NK-92 (cell line): ENCODE data around the gene PLPPR5.
"Not testable (repeated sequence)": the region's sequence is repeated elsewhere in the genome, so short reads cannot be mapped to it uniquely, and the experiment has no call there.

Experiments
- DNase-seq: peaks from one replicate; lab custom pipeline; 2025; ENCODE audit not compliant: unreplicated experiment; lab: John Stamatoyannopoulos, UW

Gene PLPPR5

GRCh38 chr1:98919652-98920051 lies 85.0 kb downstream of the PLPPR5 start:
- DNase-seq: no peak

DNA sequence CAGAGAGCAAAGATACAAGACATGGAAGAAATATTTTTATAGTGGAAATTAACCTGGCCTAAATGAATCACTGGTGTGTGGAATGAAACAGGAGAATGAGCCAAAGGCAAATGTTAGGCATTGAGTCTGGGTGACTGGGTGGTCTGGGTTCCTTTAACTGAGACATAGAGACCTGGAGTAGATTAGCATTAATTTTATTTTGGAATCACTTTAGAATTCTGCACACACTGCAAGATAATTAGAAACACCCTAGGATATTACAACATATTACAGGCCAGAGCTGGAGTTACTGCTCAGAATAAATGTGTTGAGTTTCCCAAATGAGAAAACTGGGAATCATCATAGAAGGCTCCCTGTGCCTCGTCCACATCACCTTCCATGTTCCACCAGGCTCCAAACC lies 85.5 kb downstream of the PLPPR5 start:
- no peak for DNase-seq

DNA sequence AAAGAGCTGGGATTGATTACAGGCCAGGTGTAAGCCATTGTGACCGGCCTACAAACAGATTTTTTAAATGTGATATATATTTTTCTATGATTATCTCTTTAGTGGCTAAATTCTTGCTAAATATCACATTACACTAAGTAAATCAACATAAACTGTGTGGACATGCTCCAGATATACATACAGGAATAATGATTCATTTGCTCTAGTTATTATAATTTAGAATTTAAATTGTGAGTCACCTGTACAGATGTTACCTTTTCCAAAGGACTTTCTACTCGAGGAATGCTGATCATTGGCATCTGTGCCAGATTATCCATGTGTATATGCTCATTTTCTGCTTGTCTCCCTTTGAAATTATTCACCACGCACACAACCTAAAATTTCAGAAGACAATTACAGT lies 90.1 kb downstream of the PLPPR5 start:
- no peak for DNase-seq

DNA sequence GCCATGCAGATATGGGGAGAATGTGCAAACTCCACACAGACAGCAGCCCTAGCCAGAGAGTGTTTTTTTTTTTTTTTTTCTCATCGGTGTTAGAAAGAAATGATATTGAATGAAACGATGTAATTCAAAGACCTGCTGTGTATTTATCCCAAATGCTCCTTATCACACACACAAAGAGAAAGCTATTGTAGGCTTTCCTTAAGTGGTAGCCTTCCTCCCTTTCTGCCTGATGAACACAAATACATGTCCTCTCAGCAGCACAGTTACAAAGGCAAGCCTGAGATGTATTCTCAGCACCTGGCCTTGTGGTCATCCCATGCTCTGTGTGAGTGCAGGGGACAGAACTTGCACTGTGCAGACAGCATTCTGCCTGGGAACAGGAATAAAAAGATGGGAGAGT lies 93.8 kb downstream of the PLPPR5 start:
- no peak for DNase-seq

DNA sequence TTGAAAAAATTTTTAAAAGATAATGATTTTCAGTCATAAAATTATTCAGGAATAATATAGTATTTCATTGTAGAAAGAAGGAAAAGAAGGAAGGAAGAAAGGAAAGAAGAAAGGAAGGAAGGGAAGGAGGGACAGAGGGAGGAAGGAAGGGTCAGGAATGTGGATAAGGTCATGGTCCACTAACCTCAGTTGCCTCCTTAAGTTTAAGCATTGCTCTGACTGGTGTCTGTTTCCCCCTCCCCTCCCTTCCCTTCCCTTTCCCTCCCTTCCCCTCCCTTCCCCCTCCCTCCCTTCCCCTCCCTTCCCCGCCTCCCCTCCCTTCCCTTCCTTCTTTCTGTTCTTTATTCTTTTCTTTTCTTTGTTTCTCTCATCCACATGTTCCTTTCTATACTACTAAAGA lies 95.7 kb downstream of the PLPPR5 start:
- no peak for DNase-seq

DNA sequence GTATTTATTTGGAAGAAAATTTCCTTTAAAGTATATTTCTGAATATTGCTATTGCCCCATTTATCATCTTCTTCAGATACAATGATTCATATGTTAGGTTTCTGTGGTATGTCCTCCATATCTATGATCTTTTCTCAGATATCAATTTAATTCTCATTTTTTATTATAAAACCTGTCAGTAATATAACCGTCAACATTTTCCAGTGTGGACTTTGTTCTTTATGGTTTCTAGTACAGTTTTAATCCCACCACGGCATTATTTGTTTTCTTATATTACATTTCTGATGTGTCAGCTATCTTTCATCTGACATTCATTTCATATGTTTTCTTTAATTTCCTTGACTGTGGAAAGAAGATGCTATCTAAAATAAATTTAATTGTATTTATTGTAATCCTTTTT lies 97.9 kb downstream of the PLPPR5 start:
- DNase-seq: no peak

DNA sequence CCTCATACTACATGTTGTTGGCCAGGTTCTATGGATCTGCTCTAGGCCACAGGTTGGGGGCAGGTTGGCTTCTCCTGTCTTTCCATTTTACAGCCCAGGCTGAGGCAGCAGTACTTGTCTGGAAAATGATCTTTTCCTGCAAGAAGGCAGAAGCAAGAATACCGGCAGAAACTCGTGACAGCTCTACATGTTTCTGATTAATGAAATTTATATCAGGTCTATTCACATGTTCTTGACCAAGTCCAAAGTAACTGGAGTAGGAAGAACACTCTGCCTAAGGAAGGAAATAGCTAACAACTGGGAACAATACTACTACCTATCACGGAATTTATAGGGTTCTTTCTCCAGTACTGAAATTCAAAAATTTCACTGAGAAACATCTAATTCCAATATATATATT lies 98.3 kb downstream of the PLPPR5 start:
- no peak for DNase-seq

DNA sequence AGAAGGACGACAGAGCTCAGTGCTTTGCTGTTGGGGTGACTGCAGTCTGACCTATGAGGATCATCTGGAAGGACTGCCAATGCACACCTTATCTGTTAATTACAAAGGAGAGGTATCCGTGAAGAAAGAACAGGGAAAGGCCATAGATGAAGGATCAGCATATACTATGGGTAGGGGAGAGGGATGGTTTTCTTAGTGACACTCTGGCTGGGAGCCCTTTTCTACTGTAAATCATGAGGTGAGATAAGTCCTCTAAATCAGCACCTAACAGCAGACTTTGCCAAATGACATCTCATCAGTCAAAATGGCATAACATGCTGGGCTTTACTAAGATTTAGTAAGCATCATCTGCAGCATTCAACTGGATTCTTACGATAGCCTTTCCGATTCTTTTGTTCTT lies 100.0 kb downstream of the PLPPR5 start:
- DNase-seq: no peak

- DNase-seq: no peak
These were observed 100.9 kb downstream of the PLPPR5 start for GRCh38 chr1:98903726-98904125.

- DNase-seq: no peak
These were observed 101.4 kb downstream of the PLPPR5 start for GRCh38 chr1:98903261-98903660.

GRCh38 chr1:98898940-98899339 lies 105.7 kb downstream of the PLPPR5 start:
- no peak for DNase-seq

GRCh38 chr1:98897479-98897878 lies 107.2 kb downstream of the PLPPR5 start:
- DNase-seq: no peak

GRCh38 chr1:98896711-98897445 lies 107.8 kb downstream of the PLPPR5 start:
- no peak for DNase-seq

- DNase-seq: no peak
These were observed 111.3 kb downstream of the PLPPR5 start for GRCh38 chr1:98893371-98893770.

DNA sequence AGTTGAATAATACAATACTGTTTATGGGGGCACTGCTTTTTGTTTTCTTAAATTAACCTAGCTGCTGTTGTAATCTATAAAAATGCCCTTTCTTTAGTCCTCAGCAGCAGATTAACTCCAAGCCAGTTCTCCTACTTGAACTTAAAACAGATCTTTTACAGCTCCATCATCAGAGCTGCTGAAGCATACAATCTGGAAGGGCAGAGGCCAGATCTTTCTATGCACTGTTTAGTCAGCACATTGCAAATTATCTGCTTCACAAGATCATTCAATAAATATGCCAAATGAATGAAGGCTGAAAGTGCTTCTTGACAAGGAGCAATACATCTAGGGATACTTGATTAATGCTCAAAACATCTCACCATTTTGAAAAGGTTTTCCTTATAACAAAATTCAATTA lies 115.8 kb downstream of the PLPPR5 start:
- DNase-seq: no peak

- no peak for DNase-seq
These were observed 117.2 kb downstream of the PLPPR5 start for GRCh38 chr1:98887507-98887906.

- DNase-seq: no peak
These were observed 119.8 kb downstream of the PLPPR5 start for GRCh38 chr1:98884864-98885263.

- DNase-seq: no peak
These were observed 122.8 kb downstream of the PLPPR5 start for GRCh38 chr1:98881901-98882300.

- DNase-seq: not testable (repeated sequence)
These were observed 123.4 kb downstream of the PLPPR5 start for GRCh38 chr1:98881234-98881633.

DNA sequence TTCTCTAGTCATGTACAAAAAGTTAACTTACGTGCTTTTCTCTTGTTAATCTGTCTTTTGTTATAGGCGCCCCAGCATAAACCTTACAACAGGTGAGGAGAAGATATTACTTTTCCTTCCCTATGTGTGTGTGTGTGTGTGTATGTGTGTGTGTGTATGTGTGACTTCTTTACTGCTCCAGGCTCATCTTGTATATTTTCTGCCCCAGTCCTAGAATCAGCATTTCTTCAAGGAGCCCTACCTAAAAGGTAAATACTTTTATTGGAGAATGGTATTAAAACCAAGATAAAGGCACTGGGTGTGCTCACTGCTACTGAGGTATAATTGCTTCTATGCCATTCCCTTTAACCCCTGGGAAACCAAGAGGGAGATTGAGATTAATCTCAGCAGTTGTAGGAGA lies 129.8 kb downstream of the PLPPR5 start:
- DNase-seq: no peak

GRCh38 chr1:98870959-98871903 lies 133.4 kb downstream of the PLPPR5 start:
- no peak for DNase-seq

GRCh38 chr1:98865796-98866195 lies 138.9 kb downstream of the PLPPR5 start:
- DNase-seq: no peak
